GM21529 (cell line): ENCODE data around the gene DEPDC7.

Source experiments
- ATAC-seq: cut with Tn5 transposase; IDR thresholded peaks from one replicate; pipeline ENCODE4 v1.9.1; 2021; ENCODE audit not compliant: unreplicated experiment

DEPDC7 gene

GRCh38 chr11:33059331-33060007, 43.8 kb downstream of the DEPDC7 start:
- ATAC-seq, result no peak

GRCh38 chr11:33060271-33060670, 44.6 kb downstream of the DEPDC7 start:
- ATAC-seq, result no peak

GRCh38 chr11:33062137-33062536, 46.5 kb downstream of the DEPDC7 start:
- no peak for ATAC-seq

- peak; percentile 58 for ATAC-seq
Measured at GRCh38 chr11:33063326-33063881, 47.7 kb downstream of the DEPDC7 start.

- ATAC-seq, result no peak
Measured at GRCh38 chr11:33064033-33064825, 48.6 kb downstream of the DEPDC7 start.

- ATAC-seq, result no peak
Measured at GRCh38 chr11:33064866-33065265, 49.2 kb downstream of the DEPDC7 start.

GRCh38 chr11:33065445-33066178, 49.9 kb downstream of the DEPDC7 start:
- peak; percentile 49 for ATAC-seq

- no peak for ATAC-seq
Measured at GRCh38 chr11:33067294-33067693, 51.6 kb downstream of the DEPDC7 start.

- ATAC-seq, result no peak
Measured at GRCh38 chr11:33068611-33069340, 53.1 kb downstream of the DEPDC7 start.

GRCh38 chr11:33072465-33072864, 56.8 kb downstream of the DEPDC7 start:
- ATAC-seq, result no peak
